CD14-positive monocyte (primary cell): ENCODE data around the gene TSPEAR. TPM values are rescaled to one million over a fixed set of nuclear protein-coding genes. Genes with fewer than 3 reads are reported as not detected.
A peak's percentile ranks its signal among the peaks of the same experiment; 100 is the strongest.

Source experiments
- DNase-seq, 3 donors: peaks; one replicate each; pipeline ENCODE4 v3.0.0-alpha.2; 2011 to 2022
- H2AFZ ChIP-seq: 2 replicates; pipeline ENCODE4 v1.6.0; 2012; ENCODE audit warnings: mild to moderate bottlenecking, low read depth, low read length, inconsistent platforms; ENCODE audit not compliant: insufficient read depth, poor library complexity, severe bottlenecking
- H3K27ac ChIP-seq, 2 donors: 1 replicate in 1 of 2; 2 replicates in 1 of 2; pipeline ENCODE4 v1.5.1; 2012 to 2013; ENCODE audit warnings: low read length in 2 of 2, control low read depth in 1 of 2, inconsistent platforms in 1 of 2, low read depth in 1 of 2, mild to moderate bottlenecking in 1 of 2
- H3K27me3 ChIP-seq, 2 donors: one replicate each; pipeline versions ENCODE4 v1.6.0 to v1.6.1; 2011 to 2013; ENCODE audit warnings: low read length in 2 of 2; ENCODE audit not compliant: control insufficient read depth in 2 of 2, insufficient read depth in 2 of 2
- H3K36me3 ChIP-seq, 2 donors: replicated peaks in 1 of 2; 1 replicate in 1 of 2; 2 replicates in 1 of 2; pipeline versions ENCODE4 v1.5.1 to v1.6.1; 2012 to 2013; ENCODE audit warnings: low read length in 2 of 2, control low read depth in 1 of 2, inconsistent platforms in 1 of 2, mild to moderate bottlenecking in 1 of 2; ENCODE audit not compliant: insufficient read depth in 2 of 2, control insufficient read depth in 1 of 2
- H3K4me1 ChIP-seq, 2 donors: 1 replicate in 1 of 2; 2 replicates in 1 of 2; pipeline versions ENCODE4 v1.5.1 to v1.6.1; 2012 to 2013; ENCODE audit warnings: low read length in 2 of 2, control low read depth in 1 of 2, inconsistent platforms in 1 of 2, mild to moderate bottlenecking in 1 of 2, moderate library complexity in 1 of 2; ENCODE audit not compliant: insufficient read depth in 2 of 2, control insufficient read depth in 1 of 2
- H3K4me2 ChIP-seq: replicated peaks from 2 replicates; pipeline ENCODE3; 2012; ENCODE audit warnings: low read length, moderate library complexity, mild to moderate bottlenecking; ENCODE audit not compliant: poor library complexity, severe bottlenecking; ENCODE audit errors: extremely low read depth
- H3K4me3 ChIP-seq, 3 experiments: fragments of 200-600 bp in 1 of 3; sonication (generic) in 1 of 3; replicated peaks in 1 of 3; 1 replicate in 2 of 3; 2 replicates in 1 of 3; pipeline ENCODE4 v1.5.1; 2011 to 2013; ENCODE audit warnings: low read length in 3 of 3, mild to moderate bottlenecking in 3 of 3, control low read depth in 2 of 3, low read depth in 2 of 3, inconsistent platforms in 1 of 3, moderate library complexity in 1 of 3
- H3K79me2 ChIP-seq: 2 replicates; pipeline ENCODE4 v1.6.0; 2012; ENCODE audit warnings: mild to moderate bottlenecking, control low read depth, inconsistent platforms, low read length, moderate library complexity; ENCODE audit not compliant: insufficient read depth
- H3K9ac ChIP-seq: 2 replicates; pipeline ENCODE4 v1.6.0; 2017; ENCODE audit warnings: low read length, mild to moderate bottlenecking; ENCODE audit not compliant: insufficient read depth, poor library complexity, severe bottlenecking
- H3K9me3 ChIP-seq, 2 donors: replicated peaks in 1 of 2; 1 replicate in 1 of 2; 2 replicates in 1 of 2; pipeline versions ENCODE4 v1.5.1 to v1.6.1; 2012 to 2013; ENCODE audit warnings: low read length in 2 of 2, control low read depth in 1 of 2; ENCODE audit not compliant: control insufficient read depth in 1 of 2, insufficient read depth in 1 of 2
- H4K20me1 ChIP-seq: 2 replicates; pipeline ENCODE4 v1.6.0; 2012; ENCODE audit warnings: mild to moderate bottlenecking, low read length, control low read depth, moderate library complexity; ENCODE audit not compliant: insufficient read depth
- H3K27ac Mint-ChIP-seq, 7 donors: one replicate each; pipeline ENCODE4 v1.8.0; 2020; ENCODE audit warnings: mild to moderate bottlenecking in 7 of 7, mixed read lengths in 7 of 7, moderate library complexity in 6 of 7, inconsistent platforms in 2 of 7
- H3K27me3 Mint-ChIP-seq, 3 donors: one replicate each; pipeline ENCODE4 v1.8.0; 2021 to 2022; ENCODE audit warnings: low read depth in 3 of 3, mild to moderate bottlenecking in 3 of 3, mixed read lengths in 3 of 3, moderate library complexity in 3 of 3, inconsistent platforms in 1 of 3
- H3K36me3 Mint-ChIP-seq, 2 donors: one replicate each; pipeline ENCODE4 v1.8.0; 2020; ENCODE audit warnings: mixed read lengths in 2 of 2, inconsistent platforms in 1 of 2, mild to moderate bottlenecking in 1 of 2
- H3K4me1 Mint-ChIP-seq: one replicate; pipeline ENCODE4 v1.8.0; 2020; ENCODE audit warnings: mild to moderate bottlenecking, mixed read lengths
- H3K4me3 Mint-ChIP-seq, 2 donors: one replicate each; pipeline ENCODE4 v1.8.0; 2020; ENCODE audit warnings: mild to moderate bottlenecking in 2 of 2, mixed read lengths in 2 of 2, moderate library complexity in 1 of 2
- H3K9me3 Mint-ChIP-seq, 7 donors: one replicate each; pipeline ENCODE4 v1.8.0; 2020 to 2022; ENCODE audit warnings: mixed read lengths in 7 of 7, mild to moderate bottlenecking in 6 of 7, moderate library complexity in 6 of 7, inconsistent platforms in 2 of 7
- CTCF ChIP-seq: fragments of 200-600 bp; IDR thresholded peaks from one replicate; pipeline ENCODE4 v1.8.0; 2022; ENCODE audit warnings: antibody characterized with exemption, mild to moderate bottlenecking
- WGBS: methylation state at CpG from one replicate; pipeline ENCODE4 v1.1.5; 2013; ENCODE audit warnings: missing lambda C conversion rate; ENCODE audit not compliant: insufficient coverage; 5-methylcytosine and 5-hydroxymethylcytosine counted together
- intact Hi-C, 2 donors: fragments of 100-400 bp; cut with micrococcal nuclease; formaldehyde crosslinking; loops; one replicate each; pipeline versions ENCODE4 v1.15.0 to v1.15.1; 2023
- polyA plus RNA-seq, 3 donors: library from polyadenylated mRNA; depleted of rRNA in 1 of 3; unstranded in 2 of 3; stranded (reverse) in 1 of 3; fragments of 300-500 nt in 2 of 3; fragments of >200 nt in 1 of 3; fragmentation: Illumina TruSeq in 2 of 3; gene quantifications; 1 replicate in 2 of 3; 2 replicates in 1 of 3; pipeline ENCODE4 v1.2.3, GENCODE V29; 2012 to 2021

The TSPEAR gene
- polyA plus RNA-seq, 3 donors, result not detected

GRCh38 chr21:44572959-44573583 is 138.3 kb downstream of the TSPEAR start:
- H2AFZ ChIP-seq, result no peak overlapping the region
- no peak overlapping the region for H3K27ac ChIP-seq
- Mint-ChIP-seq H3K9me3 (peaks cover 14 to 44% (median 31%) of the 10 kb centered on the region in 7 donors), H3K36me3 (no peaks in the 10 kb centered on the region), H3K27ac (peak overlapping the region in 1 of 7 donors; percentile 66), H3K27me3 (peaks cover 6 to 19% (median 11%) of the 10 kb centered on the region in 3 donors), H3K4me3 (no peak overlapping the region), H3K4me1 (no peaks in the 10 kb centered on the region)
- intact Hi-C loops, result no loop called here
- 88% methylated on average over 15 of the region's 15 CpGs for WGBS
- H3K4me2 ChIP-seq, result no peak overlapping the region
- no peak overlapping the region for H3K9ac ChIP-seq
- no peak overlapping the region for H3K4me3 ChIP-seq
- no peaks in the 10 kb centered on the region for H3K36me3 ChIP-seq
- DNase-seq, result no peak
- no peaks in the 10 kb centered on the region for H3K79me2 ChIP-seq
- peaks cover 5 to 31% of the 10 kb centered on the region in 2 donors for H3K9me3 ChIP-seq
- no peaks in the 10 kb centered on the region for H4K20me1 ChIP-seq
- H3K27me3 ChIP-seq, result no peaks in the 10 kb centered on the region
- H3K4me1 ChIP-seq, result no peaks in the 10 kb centered on the region
- TF ChIP-seq CTCF, result no peak

DNA sequence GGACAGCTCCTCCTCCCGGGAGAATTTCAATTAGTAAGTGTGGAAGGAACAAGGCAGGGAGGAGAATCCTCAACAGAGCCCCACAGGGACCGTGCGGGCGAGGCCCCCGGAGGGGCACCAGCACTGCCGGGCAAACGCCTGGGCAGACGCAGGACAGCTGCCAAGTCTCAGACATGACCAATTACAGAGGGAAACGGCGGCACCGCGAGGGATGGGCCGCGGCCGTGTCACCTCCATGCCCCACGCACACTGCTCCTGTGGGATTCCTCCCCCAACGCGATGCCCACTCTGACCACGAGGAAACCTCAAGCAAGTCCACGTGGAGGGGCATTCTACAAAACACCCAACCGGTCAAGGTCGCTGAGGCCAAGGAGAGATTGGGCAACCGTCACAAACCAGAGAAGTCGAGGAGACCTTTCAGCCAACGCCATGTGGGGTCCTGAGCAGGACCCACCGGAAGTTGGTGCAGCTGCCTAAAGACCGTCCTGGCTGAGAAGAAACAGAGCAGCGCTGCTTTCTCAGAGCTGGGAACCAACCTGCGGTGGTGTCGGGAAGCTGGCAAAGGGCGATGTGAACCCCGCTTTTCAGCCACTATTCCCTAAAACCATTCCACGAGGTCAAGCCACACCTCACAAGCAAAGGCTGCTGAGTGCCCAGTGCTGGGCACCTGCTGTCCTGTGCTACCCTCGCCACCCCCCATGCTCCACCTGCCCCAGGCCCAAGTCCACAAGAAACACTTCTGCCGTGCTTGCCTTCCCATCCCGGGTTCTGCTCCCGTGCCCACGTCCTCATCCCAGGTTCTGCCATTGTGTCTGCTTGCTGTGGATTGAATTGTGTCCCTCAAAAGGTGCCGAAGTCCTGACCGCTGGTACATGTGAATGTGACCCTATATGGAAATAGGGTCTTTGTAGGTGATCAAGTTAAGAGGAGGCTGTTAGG is 139.3 kb downstream of the TSPEAR start:
- Histone ChIP-seq H3K4me3 (no peak overlapping the region), H4K20me1 (no peaks in the 10 kb centered on the region), H3K27ac (no peak overlapping the region), H2AFZ (no peak overlapping the region), H3K36me3 (no peaks in the 10 kb centered on the region), H3K27me3 (no peaks in the 10 kb centered on the region), H3K4me2 (no peak overlapping the region), H3K9me3 (peaks cover 5 to 25% of the 10 kb centered on the region in 2 donors), H3K79me2 (no peaks in the 10 kb centered on the region), H3K4me1 (no peaks in the 10 kb centered on the region), H3K9ac (no peak overlapping the region)
- Mint-ChIP-seq H3K9me3 (peaks cover 12 to 38% (median 23%) of the 10 kb centered on the region in 7 donors), H3K4me3 (no peak overlapping the region), H3K27me3 (peaks cover 6 to 18% (median 13%) of the 10 kb centered on the region in 3 donors), H3K27ac (no peak overlapping the region), H3K4me1 (no peaks in the 10 kb centered on the region), H3K36me3 (no peaks in the 10 kb centered on the region)
- intact Hi-C loops, result no loop called here
- TF ChIP-seq CTCF, result no peak
- DNase-seq, result no peak
- WGBS, result 92% methylated on average over 36 of the region's 40 CpGs
